Liver (tissue), 3 donors: ENCODE results near the gene VIL1.

Experiments
- ATF3 ChIP-seq: IDR thresholded peaks from 2 replicates; pipeline ENCODE4 v1.6.1; 2016; ENCODE audit warnings: antibody characterized with exemption
- CTCF ChIP-seq: fragments of 150-350 bp; IDR thresholded peaks from 2 replicates; pipeline ENCODE4 v1.5.1; 2017; ENCODE audit warnings: improper control_type of control experiment, low read depth, low read length; ENCODE audit not compliant: missing input control
- EGR1 ChIP-seq, 2 donors: IDR thresholded peaks; 2 replicates each; pipeline ENCODE4 v1.6.1; 2016 to 2018; ENCODE audit warnings: antibody characterized with exemption in 2 of 2, low read depth in 2 of 2
- GABPA ChIP-seq, 2 donors: IDR thresholded peaks in 1 of 2; conservative IDR thresholded peaks in 1 of 2; 2 replicates each; pipeline ENCODE4 v1.6.1; 2016; ENCODE audit warnings: antibody characterized with exemption in 2 of 2, mild to moderate bottlenecking in 1 of 2, moderate library complexity in 1 of 2
- HNF4A ChIP-seq, 2 donors: conservative IDR thresholded peaks; 2 replicates each; pipeline ENCODE4 v1.6.1; 2016; ENCODE audit warnings: antibody characterized with exemption in 2 of 2, mild to moderate bottlenecking in 2 of 2
- MAX ChIP-seq: IDR thresholded peaks from 2 replicates; pipeline ENCODE4 v1.6.1; 2016; ENCODE audit warnings: antibody characterized with exemption
- RAD21 ChIP-seq, 2 donors: IDR thresholded peaks; 2 replicates each; pipeline ENCODE4 v1.6.1; 2016; ENCODE audit warnings: antibody characterized with exemption in 2 of 2, mild to moderate bottlenecking in 2 of 2
- RXRA ChIP-seq, 2 donors: IDR thresholded peaks; 2 replicates each; pipeline ENCODE4 v1.6.1; 2017 to 2018; ENCODE audit warnings: antibody characterized with exemption in 2 of 2, mild to moderate bottlenecking in 1 of 2
- SP1 ChIP-seq: IDR thresholded peaks from 2 replicates; pipeline ENCODE4 v1.6.1; 2018; ENCODE audit warnings: antibody characterized with exemption, mild to moderate bottlenecking
- TAF1 ChIP-seq: conservative IDR thresholded peaks from 2 replicates; pipeline ENCODE4 v1.6.1; 2016; ENCODE audit warnings: antibody characterized with exemption, mild to moderate bottlenecking
- YY1 ChIP-seq: IDR thresholded peaks from 2 replicates; pipeline ENCODE4 v1.6.1; 2016; ENCODE audit warnings: antibody characterized with exemption, mild to moderate bottlenecking
- TF ChIP-seq, protein P1 (sequence below): IDR thresholded peaks from 2 replicates; pipeline ENCODE4 v1.6.1; 2016; ENCODE audit warnings: antibody characterized with exemption, mild to moderate bottlenecking
- donor health status: healthy.
- donor health status: healthy.

DNA sequence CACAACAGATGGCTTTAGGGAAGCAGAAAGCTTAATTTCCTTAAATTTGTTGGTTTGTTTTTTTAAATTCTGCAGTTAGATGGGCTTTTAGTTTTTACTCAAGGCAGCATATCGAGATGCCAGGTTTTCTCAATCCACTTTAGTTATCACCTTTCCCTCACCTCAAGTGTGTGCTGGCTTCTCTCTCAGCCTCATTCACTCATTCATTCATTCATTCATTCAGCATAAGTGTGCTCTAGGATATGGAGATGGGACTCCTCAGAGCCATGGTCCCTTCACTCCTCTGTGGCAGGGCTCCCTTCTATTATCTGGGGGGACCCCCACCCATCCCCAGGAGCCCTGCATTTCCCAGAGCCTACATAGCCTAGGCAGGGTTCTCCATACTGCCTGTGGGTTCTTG lies 19.0 kb downstream of the VIL1 start:
- TF ChIP-seq MAX: no peak
- TF ChIP-seq CTCF: no peak
- TF ChIP-seq RXRA (IDR thresholded peaks at IDR 0.05): no peak
- TF ChIP-seq TAF1: no peak
- no peak for TF ChIP-seq YY1
- no peak for TF ChIP-seq SP1
- TF ChIP-seq, protein P1, sequence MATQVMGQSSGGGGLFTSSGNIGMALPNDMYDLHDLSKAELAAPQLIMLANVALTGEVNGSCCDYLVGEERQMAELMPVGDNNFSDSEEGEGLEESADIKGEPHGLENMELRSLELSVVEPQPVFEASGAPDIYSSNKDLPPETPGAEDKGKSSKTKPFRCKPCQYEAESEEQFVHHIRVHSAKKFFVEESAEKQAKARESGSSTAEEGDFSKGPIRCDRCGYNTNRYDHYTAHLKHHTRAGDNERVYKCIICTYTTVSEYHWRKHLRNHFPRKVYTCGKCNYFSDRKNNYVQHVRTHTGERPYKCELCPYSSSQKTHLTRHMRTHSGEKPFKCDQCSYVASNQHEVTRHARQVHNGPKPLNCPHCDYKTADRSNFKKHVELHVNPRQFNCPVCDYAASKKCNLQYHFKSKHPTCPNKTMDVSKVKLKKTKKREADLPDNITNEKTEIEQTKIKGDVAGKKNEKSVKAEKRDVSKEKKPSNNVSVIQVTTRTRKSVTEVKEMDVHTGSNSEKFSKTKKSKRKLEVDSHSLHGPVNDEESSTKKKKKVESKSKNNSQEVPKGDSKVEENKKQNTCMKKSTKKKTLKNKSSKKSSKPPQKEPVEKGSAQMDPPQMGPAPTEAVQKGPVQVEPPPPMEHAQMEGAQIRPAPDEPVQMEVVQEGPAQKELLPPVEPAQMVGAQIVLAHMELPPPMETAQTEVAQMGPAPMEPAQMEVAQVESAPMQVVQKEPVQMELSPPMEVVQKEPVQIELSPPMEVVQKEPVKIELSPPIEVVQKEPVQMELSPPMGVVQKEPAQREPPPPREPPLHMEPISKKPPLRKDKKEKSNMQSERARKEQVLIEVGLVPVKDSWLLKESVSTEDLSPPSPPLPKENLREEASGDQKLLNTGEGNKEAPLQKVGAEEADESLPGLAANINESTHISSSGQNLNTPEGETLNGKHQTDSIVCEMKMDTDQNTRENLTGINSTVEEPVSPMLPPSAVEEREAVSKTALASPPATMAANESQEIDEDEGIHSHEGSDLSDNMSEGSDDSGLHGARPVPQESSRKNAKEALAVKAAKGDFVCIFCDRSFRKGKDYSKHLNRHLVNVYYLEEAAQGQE: no peak
- TF ChIP-seq ATF3: no peak
- no peak for TF ChIP-seq HNF4A (conservative IDR thresholded peaks at IDR 0.05)
- TF ChIP-seq EGR1 (IDR thresholded peaks at IDR 0.05; ENCODE audit: low read depth in 2 of 2): no peak
- no peak for TF ChIP-seq GABPA (IDR thresholded peaks at IDR 0.05 in 1 of 2, conservative IDR thresholded peaks at IDR 0.05 in 1 of 2)
- no peak for TF ChIP-seq RAD21 (IDR thresholded peaks at IDR 0.05)
